Stimulated activated CD8-positive, alpha-beta memory T cell treated with anti-CD3 and anti-CD28 coated beads, Interleukin-4, amount 100 ng/mL, for 48 hours (primary cell): ENCODE results near the gene LYSMD1.

Experiments
- DNase-seq: peaks from one replicate; pipeline ENCODE4 v3.0.0-alpha.2; 2020

Gene LYSMD1

GRCh38 chr1:151135433-151136385 is 30.0 kb downstream of the LYSMD1 start:
- DNase-seq, result no peak

- no peak for DNase-seq
Observed at GRCh38 chr1:151134991-151135390, 30.7 kb downstream of the LYSMD1 start.

DNA sequence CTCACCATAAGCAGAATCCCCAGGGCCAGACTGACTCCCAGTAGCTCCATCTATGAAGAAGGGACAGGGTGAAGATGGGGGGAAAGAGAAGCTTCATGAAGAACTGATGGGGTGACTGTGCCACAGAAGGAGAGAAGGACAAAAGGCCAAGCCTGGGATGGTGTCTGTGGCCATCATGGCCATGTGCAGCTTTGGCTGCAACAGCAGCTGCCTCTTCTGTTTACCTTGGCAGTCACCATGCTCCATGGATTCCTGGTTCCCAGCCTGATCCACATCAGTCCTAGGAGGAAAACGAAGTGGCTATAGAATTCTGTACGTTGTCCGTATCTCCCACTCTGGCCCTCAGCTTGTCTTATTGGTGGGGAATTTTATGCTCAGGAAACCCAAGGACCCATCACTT is 31.3 kb downstream of the LYSMD1 start:
- DNase-seq, result no peak

DNA sequence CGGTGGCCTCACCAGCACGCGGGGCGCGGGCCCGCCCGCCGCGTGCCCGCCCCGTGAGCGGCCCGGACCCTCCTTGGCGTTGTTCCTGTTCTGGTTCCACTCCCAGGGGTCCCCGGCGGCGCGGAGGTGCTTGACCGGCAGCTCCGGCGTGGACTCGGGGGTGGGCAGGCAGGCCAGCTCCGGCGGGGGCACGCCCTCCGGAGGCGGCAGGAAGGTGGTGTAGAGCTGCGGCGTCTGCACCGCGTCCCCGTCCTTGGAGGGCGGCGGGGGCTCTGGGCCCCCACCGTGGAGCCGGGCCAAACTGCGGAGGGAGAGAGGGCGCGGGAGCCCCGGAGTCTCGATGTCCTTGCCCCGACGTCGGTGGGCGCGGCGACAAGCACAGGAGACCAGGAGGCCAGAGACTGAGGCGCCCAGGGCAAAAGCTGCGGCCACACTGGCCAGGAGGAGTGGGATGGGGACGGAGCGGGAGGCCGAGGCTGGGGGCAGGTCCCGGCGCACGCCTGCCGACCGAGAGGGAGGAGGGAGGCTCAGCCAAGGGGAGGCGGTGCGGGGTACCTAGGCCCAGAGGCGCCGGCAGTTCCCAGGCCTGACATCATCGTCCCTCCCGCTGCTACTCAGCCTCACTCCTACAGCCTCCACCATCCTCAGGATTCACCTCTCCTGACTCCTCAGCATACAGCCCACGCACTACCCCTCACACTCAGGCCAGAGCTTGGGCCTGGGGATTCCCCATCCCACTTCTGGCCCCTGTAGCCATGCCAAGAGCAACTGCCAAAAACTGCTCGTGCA is 32.5 kb downstream of the LYSMD1 start:
- DNase-seq, result no peak

- DNase-seq, result no peak
Observed at GRCh38 chr1:151132335-151133017, 33.2 kb downstream of the LYSMD1 start.

- no peak for DNase-seq
Observed at GRCh38 chr1:151131701-151132334, 33.9 kb downstream of the LYSMD1 start.

GRCh38 chr1:151130987-151131586 is 34.6 kb downstream of the LYSMD1 start:
- peak; percentile 88 for DNase-seq

- DNase-seq, result no peak
Observed at GRCh38 chr1:151128800-151129199, 36.9 kb downstream of the LYSMD1 start.

DNA sequence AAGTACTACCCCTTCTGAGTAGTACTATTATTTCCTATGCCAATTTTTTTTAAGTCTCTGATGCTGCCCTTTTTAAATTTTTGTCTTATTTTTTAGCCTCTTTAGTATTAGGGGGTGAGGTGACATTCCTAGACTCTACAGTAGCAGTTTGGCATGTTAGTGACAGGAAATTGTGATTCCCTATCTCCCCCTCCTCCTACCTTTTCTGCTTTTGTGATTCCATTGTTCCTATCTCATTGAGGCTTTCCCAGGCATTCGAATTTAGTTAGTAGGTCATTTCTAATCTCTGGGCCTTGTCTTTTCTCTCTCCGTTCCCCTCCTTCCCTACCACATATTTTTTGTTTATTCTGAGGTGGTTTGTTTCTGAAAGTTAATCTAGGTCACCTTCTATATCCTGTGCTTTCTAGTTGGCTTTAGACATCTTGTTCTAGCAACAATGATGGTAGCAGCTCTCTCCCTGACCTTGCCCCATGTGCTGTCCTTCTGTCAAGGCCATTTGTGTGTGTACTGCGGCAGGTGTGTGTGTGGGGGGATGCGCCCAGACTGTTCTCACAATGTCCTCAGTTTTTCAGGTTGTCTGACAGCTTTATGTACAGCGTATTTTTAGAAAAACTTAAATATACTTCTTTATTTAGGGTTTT is 40.8 kb downstream of the LYSMD1 start:
- DNase-seq, result no peak

DNA sequence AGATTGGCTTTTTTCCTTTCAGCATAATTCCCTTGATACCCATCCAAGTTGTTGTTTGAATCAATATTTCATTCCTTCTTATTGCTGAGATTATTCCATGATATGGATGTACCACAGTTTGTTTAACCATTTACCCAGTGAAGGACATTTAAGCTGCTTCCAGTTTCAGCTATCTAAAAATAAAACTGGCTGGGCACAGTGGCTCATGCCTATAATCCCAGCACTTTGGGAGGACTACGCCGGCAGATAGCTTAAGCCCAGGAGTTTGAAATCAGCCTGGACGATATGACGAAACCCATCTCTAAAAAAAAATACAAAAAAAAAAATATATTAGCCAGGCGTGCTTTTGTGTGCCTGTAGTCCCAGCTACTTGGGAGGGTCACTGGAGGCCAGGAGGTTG is 51.8 kb downstream of the LYSMD1 start:
- DNase-seq, result no peak
